Measurements from ENCODE around the gene AP4M1. TPM values are rescaled to one million over a fixed set of nuclear protein-coding genes. Genes with fewer than 3 reads are reported as not detected.

The AP4M1 gene
- total RNA-seq, 2 donors from 2014 or later: 6.0 to 11.2 TPM

DNA sequence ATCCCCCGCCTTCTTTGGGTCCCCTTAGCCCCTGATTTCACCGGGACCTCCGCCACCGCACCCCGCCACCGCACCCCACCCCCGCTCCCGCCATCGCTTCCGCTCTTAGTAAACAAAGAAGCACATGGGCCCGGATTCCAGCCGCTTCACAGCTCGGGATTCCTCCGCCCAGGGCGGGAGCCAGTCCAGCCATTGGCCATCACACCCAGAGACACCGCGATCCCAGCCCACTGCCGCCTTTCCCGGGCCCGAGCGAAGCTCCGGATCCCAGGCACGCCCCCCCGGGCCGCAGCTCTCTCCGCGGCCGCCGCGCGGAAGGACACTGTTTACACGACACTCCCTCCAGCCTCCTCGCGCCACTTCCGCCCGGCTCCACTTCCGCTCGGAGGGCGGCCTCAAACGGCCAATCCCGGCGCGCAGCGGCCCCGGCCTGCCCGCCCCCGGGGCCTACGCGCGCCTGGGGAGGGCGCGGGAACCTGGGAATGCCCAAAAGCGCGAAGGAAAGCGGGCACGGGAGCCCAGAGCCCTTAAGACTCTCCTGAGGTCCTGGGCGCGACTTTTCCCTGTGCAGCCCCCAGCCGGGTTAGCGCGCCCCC lies 925 bp upstream of the AP4M1 start:
- Histone ChIP-seq H3K36me3 (replicated peaks in 1 of 2; ENCODE audit: insufficient read depth in 1 of 2, low read depth in 2 of 2) (peaks cover 14 to 28% of the 10 kb centered on the region in 2 donors), H3K4me3 (peak overlapping the region; percentile 57 to 75), H3K27me3 (no peaks in the 10 kb centered on the region), H3K27ac (peak overlapping the region; percentile 84 to 96 (median 90)), H3K4me1 (peaks cover 27% of the 10 kb centered on the region), H3K9me3 (no peaks in the 10 kb centered on the region)
- TF ChIP-seq, protein P1, sequence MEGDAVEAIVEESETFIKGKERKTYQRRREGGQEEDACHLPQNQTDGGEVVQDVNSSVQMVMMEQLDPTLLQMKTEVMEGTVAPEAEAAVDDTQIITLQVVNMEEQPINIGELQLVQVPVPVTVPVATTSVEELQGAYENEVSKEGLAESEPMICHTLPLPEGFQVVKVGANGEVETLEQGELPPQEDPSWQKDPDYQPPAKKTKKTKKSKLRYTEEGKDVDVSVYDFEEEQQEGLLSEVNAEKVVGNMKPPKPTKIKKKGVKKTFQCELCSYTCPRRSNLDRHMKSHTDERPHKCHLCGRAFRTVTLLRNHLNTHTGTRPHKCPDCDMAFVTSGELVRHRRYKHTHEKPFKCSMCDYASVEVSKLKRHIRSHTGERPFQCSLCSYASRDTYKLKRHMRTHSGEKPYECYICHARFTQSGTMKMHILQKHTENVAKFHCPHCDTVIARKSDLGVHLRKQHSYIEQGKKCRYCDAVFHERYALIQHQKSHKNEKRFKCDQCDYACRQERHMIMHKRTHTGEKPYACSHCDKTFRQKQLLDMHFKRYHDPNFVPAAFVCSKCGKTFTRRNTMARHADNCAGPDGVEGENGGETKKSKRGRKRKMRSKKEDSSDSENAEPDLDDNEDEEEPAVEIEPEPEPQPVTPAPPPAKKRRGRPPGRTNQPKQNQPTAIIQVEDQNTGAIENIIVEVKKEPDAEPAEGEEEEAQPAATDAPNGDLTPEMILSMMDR (IDR thresholded peaks at IDR 0.05): peak in 1 of 7 experiments; percentile 15
- TF ChIP-seq POLR2A (IDR thresholded peaks at IDR 0.05): peak in 2 of 3 donors; percentile 39 to 61
- intact Hi-C loops (cut with DNase I): no loop called here
- 0 to 1% methylated on average over 17 to 60 of the region's 61 CpGs for WGBS, 2 donors
- DNase-seq: peak; percentile 91 to 94 (median 92)
- ATAC-seq: peak; percentile 84

DNA sequence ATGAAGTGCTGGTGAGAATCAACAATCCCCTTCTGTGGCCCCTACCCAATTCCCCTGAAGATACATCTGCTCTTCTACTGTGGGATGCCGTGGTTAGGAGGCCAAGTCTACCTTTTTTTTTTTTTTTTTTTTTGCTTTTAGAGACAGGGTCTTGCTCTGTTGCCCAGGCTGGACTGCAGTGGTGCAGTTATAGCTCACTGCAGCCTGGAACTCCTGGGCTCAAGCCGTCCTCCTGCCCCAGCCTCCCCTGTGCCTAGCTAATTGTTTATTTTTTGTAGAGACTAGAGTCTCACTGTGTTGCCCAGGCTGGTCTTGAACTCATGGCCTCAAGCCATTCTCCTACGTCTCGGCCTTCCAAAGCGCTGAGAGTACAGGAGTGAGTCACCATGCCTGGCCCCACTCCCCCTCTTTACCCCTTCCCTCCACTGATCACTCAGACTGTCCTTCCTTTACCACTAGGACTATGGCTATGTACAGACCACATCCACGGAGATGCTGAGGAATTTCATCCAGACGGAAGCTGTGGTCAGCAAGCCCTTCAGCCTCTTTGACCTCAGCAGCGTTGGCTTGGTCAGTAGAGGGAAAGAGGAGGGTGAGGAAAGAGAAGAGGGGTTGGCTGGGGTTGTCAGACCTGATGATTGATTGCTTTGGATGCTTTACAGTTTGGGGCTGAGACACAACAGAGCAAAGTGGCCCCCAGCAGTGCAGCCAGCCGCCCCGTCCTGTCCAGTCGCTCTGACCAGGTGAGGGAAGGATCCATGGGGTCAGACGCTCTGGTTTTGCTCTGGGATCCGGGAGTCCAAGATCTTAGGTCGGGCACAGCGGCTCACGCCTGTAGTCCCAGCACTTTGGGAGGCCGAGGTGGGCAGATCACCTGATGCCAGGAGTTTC lies 1.8 kb downstream of the AP4M1 start:
- WGBS, 2 donors: 87 to 89% methylated on average over 13 to 17 of the region's 17 CpGs
- Histone ChIP-seq H3K27ac (no peak overlapping the region), H3K4me1 (peaks cover 27% of the 10 kb centered on the region), H3K9me3 (no peaks in the 10 kb centered on the region), H3K27me3 (no peaks in the 10 kb centered on the region), H3K36me3 (replicated peaks in 1 of 2; ENCODE audit: insufficient read depth in 1 of 2, low read depth in 2 of 2) (peaks cover 0 to 14% of the 10 kb centered on the region in 2 donors), H3K4me3 (no peak overlapping the region)
- ATAC-seq (no peak), DNase-seq (no peak)
- intact Hi-C loops (cut with DNase I): no loop called here
- TF ChIP-seq, protein P1 (IDR thresholded peaks at IDR 0.05): no peak
- no peak for TF ChIP-seq POLR2A (IDR thresholded peaks at IDR 0.05)

GRCh38 chr7:100105534-100105933 lies 4.1 kb downstream of the AP4M1 start:
- H3K36me3 ChIP-seq (replicated peaks in 1 of 2; ENCODE audit: insufficient read depth in 1 of 2, low read depth in 2 of 2): peaks cover 0 to 14% of the 10 kb centered on the region in 2 donors
- WGBS, 2 donors: 96 to 100% methylated on average over 4 of the region's 4 CpGs
- TF ChIP-seq, protein P1 (IDR thresholded peaks at IDR 0.05): no peak
- TF ChIP-seq POLR2A (IDR thresholded peaks at IDR 0.05): no peak
- no peak overlapping the region for H3K27ac ChIP-seq
- ATAC-seq: no peak
- H3K9me3 ChIP-seq: no peaks in the 10 kb centered on the region
- no peak overlapping the region for H3K4me3 ChIP-seq
- intact Hi-C loops (cut with DNase I): no loop called here
- no peak for DNase-seq
- H3K4me1 ChIP-seq: peaks cover 13% of the 10 kb centered on the region
- no peaks in the 10 kb centered on the region for H3K27me3 ChIP-seq

DNA sequence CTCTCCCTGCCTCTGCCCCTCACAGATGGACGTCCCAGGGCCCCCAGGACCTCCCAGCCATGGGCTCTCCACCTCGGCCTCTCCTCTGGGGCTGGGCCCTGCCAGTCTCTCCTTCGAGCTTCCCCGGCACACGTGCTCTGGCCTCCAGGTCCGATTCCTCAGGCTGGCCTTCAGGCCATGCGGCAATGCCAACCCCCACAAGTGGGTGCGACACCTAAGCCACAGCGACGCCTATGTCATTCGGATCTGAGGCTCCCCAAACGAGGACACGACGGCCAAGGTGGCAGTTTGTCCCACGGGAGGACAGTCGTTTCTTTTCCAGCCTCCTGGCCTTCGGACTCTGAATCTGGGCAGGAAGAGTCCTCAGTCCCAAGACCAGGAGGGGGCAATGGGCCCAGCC lies 5.2 kb downstream of the AP4M1 start:
- H3K27ac ChIP-seq: no peak overlapping the region
- intact Hi-C loops (cut with DNase I): no loop called here
- no peaks in the 10 kb centered on the region for H3K27me3 ChIP-seq
- H3K36me3 ChIP-seq (replicated peaks in 1 of 2; ENCODE audit: insufficient read depth in 1 of 2, low read depth in 2 of 2): peaks cover 3 to 14% of the 10 kb centered on the region in 2 donors
- no peak overlapping the region for H3K4me3 ChIP-seq
- DNase-seq (no peak), ATAC-seq (no peak)
- H3K9me3 ChIP-seq: no peaks in the 10 kb centered on the region
- H3K4me1 ChIP-seq: peaks cover 9% of the 10 kb centered on the region
- no peak for TF ChIP-seq POLR2A (IDR thresholded peaks at IDR 0.05)
- TF ChIP-seq, protein P1 (IDR thresholded peaks at IDR 0.05): no peak
- WGBS, 2 donors: 71 to 87% methylated on average over 11 to 17 of the region's 17 CpGs
